Fibroblast of lung (primary cell): ENCODE results near the gene FJX1. TPM values are rescaled to one million over a fixed set of nuclear protein-coding genes. Genes with fewer than 3 reads are reported as not detected.

Experiments
- DNase-seq, 2 donors: peaks; one replicate each; pipeline versions ENCODE4 v3.0.0 to v3.0.0-alpha.2; 2010; ENCODE audit warnings: low read depth in 2 of 2
- H2AFZ ChIP-seq: 2 replicates; pipeline ENCODE4 v1.5.1; 2012; ENCODE audit warnings: low read length, control low read depth, inconsistent platforms
- H3K27ac ChIP-seq: 2 replicates; pipeline ENCODE4 v1.5.1; 2011; ENCODE audit warnings: low read length, control low read depth; ENCODE audit not compliant: insufficient read depth
- H3K27me3 ChIP-seq: 2 replicates; pipeline ENCODE4 v1.5.1; 2011; ENCODE audit warnings: mild to moderate bottlenecking, low read length; ENCODE audit not compliant: control insufficient read depth, insufficient read depth
- H3K36me3 ChIP-seq: 2 replicates; pipeline ENCODE4 v1.5.1; 2011; ENCODE audit warnings: low read length; ENCODE audit not compliant: control insufficient read depth, insufficient read depth
- H3K4me1 ChIP-seq: 2 replicates; pipeline ENCODE4 v1.5.1; 2011; ENCODE audit warnings: low read length; ENCODE audit not compliant: control insufficient read depth, insufficient read depth; ENCODE audit errors: extremely low read depth
- H3K4me2 ChIP-seq: 2 replicates; pipeline ENCODE4 v1.5.1; 2011; ENCODE audit warnings: low read length, control low read depth; ENCODE audit not compliant: insufficient read depth; ENCODE audit errors: extremely low read depth
- H3K4me3 ChIP-seq, 4 experiments: fragments of 200-600 bp in 1 of 4; sonication (generic) in 1 of 4; replicated peaks in 1 of 4; 2 replicates each; pipeline ENCODE4 v1.5.1; 2011 to 2016; ENCODE audit warnings: low read length in 4 of 4, low read depth in 3 of 4, mild to moderate bottlenecking in 3 of 4, control low read depth in 2 of 4, inconsistent platforms in 1 of 4, mixed read lengths in 1 of 4; ENCODE audit not compliant: insufficient read depth in 1 of 4; ENCODE audit errors: control extremely low read depth in 1 of 4
- H3K79me2 ChIP-seq: 2 replicates; pipeline ENCODE4 v1.5.1; 2012; ENCODE audit warnings: mild to moderate bottlenecking, low read length, inconsistent platforms; ENCODE audit not compliant: control insufficient read depth, insufficient read depth
- H3K9ac ChIP-seq: 2 replicates; pipeline ENCODE4 v1.5.1; 2011; ENCODE audit warnings: mild to moderate bottlenecking, low read length, control low read depth; ENCODE audit not compliant: insufficient read depth
- H3K9me3 ChIP-seq: 2 replicates; pipeline ENCODE4 v1.5.1; 2012; ENCODE audit warnings: low read depth, low read length; ENCODE audit not compliant: control insufficient read depth, insufficient read depth
- H4K20me1 ChIP-seq: 2 replicates; pipeline ENCODE4 v1.5.1; 2011; ENCODE audit warnings: low read length; ENCODE audit not compliant: control insufficient read depth, insufficient read depth; ENCODE audit errors: extremely low read depth
- CTCF ChIP-seq, 2 donors: IDR thresholded peaks in 1 of 2; conservative IDR thresholded peaks in 1 of 2; 1 replicate in 1 of 2; 2 replicates in 1 of 2; pipeline ENCODE4 v1.5.1; 2011 to 2012; ENCODE audit warnings: low read length in 2 of 2, control low read depth in 1 of 2, inconsistent platforms in 1 of 2, low read depth in 1 of 2, mild to moderate bottlenecking in 1 of 2
- EZH2 ChIP-seq: IDR thresholded peaks from 2 replicates; pipeline ENCODE4 v1.5.1; 2012; ENCODE audit warnings: low read length, control low read depth, mild to moderate bottlenecking; ENCODE audit errors: missing control alignments
- polyA plus RNA-seq, 2 donors: library from polyadenylated mRNA; depleted of rRNA in 1 of 2; stranded (reverse) in 1 of 2; unstranded in 1 of 2; fragments of >200 nt; gene quantifications; 2 replicates each; pipeline ENCODE4 v1.2.1, GENCODE V29; 2011 to 2012; ENCODE audit warnings: missing spikeins in 1 of 2
- total RNA-seq: library from RNA; depleted of rRNA; stranded (reverse); fragments of >200 nt; gene quantifications from 2 replicates; pipeline ENCODE4 v1.2.1, GENCODE V29; 2014

FJX1 gene
- total and polyA plus RNA-seq, 2 donors (not counting 1 experiment from before 2014, with no cell fraction given) = 4.2 to 10.4 TPM

GRCh38 chr11:35655254-35655653 lies 37.0 kb downstream of the FJX1 start:
- TF ChIP-seq CTCF (conservative IDR thresholded peaks at IDR 0.05 in 1 of 2, IDR thresholded peaks at IDR 0.05 in 1 of 2; ENCODE audit: low read depth in 1 of 2, low read length in 2 of 2) (no peak), EZH2 (no peak)
- Histone ChIP-seq H3K36me3 (no peaks in the 10 kb centered on the region), H3K27ac (no peak overlapping the region)

DNA sequence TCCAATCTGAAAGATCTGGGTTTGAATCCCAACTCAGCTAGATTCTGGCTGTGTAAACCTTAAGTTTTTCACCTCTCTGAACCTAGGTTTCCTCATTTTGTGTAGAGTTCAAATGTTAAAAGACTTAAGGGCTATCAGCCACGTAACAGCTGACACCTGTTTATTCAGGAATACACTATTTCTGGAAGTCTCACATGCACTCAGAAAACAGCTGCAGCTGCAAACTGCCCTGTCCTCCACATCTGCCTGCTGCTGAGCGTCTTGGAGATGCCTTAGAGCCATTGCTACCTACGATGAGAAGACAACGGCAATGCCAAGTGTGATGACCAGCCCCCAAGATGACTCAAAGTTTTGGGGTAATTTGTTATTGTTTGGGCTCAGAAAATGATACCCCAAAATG lies 37.6 kb downstream of the FJX1 start:
- H3K4me2 ChIP-seq = no peak overlapping the region
- H3K4me1 ChIP-seq = no peaks in the 10 kb centered on the region
- H3K36me3 ChIP-seq = no peaks in the 10 kb centered on the region
- H4K20me1 ChIP-seq = no peaks in the 10 kb centered on the region
- no peak overlapping the region for H3K27ac ChIP-seq
- H3K4me3 ChIP-seq = no peak overlapping the region
- H3K79me2 ChIP-seq = no peaks in the 10 kb centered on the region
- no peaks in the 10 kb centered on the region for H3K9me3 ChIP-seq
- H3K27me3 ChIP-seq = no peaks in the 10 kb centered on the region
- TF ChIP-seq CTCF (conservative IDR thresholded peaks at IDR 0.05 in 1 of 2, IDR thresholded peaks at IDR 0.05 in 1 of 2; ENCODE audit: low read depth in 1 of 2, low read length in 2 of 2) (no peak), EZH2 (no peak)
- no peak overlapping the region for H3K9ac ChIP-seq
- no peak overlapping the region for H2AFZ ChIP-seq
- no peak for DNase-seq

More at GRCh38 chr11:35655254-35655653, 37.0 kb downstream of the FJX1 start:
- DNase-seq = no peak
- H4K20me1 ChIP-seq = no peaks in the 10 kb centered on the region
- H3K79me2 ChIP-seq = no peaks in the 10 kb centered on the region
- no peak overlapping the region for H3K4me3 ChIP-seq
- no peak overlapping the region for H3K4me2 ChIP-seq
- H3K4me1 ChIP-seq = no peaks in the 10 kb centered on the region
- no peak overlapping the region for H2AFZ ChIP-seq
- no peaks in the 10 kb centered on the region for H3K27me3 ChIP-seq
- H3K9ac ChIP-seq = no peak overlapping the region
- no peaks in the 10 kb centered on the region for H3K9me3 ChIP-seq

GRCh38 chr11:35658020-35658948 lies 40.0 kb downstream of the FJX1 start:
- Histone ChIP-seq H3K9me3 (no peaks in the 10 kb centered on the region), H3K4me2 (no peak overlapping the region), H3K27me3 (no peaks in the 10 kb centered on the region), H2AFZ (no peak overlapping the region), H3K79me2 (peaks cover 4% of the 10 kb centered on the region), H3K9ac (no peak overlapping the region), H4K20me1 (no peaks in the 10 kb centered on the region), H3K27ac (no peak overlapping the region), H3K36me3 (no peaks in the 10 kb centered on the region), H3K4me3 (no peak overlapping the region), H3K4me1 (peaks cover 2% of the 10 kb centered on the region)
- DNase-seq = no peak
- TF ChIP-seq CTCF (conservative IDR thresholded peaks at IDR 0.05 in 1 of 2, IDR thresholded peaks at IDR 0.05 in 1 of 2; ENCODE audit: low read depth in 1 of 2, low read length in 2 of 2) (no peak), EZH2 (no peak)
